22Rv1 (cell line): ENCODE measurements around the gene KBTBD12.

ENCODE experiments used
- CTCF ChIP-seq: fragments of 450-650 bp; IDR thresholded peaks from 2 replicates; pipeline ENCODE4 v1.5.1; 2017; ENCODE audit warnings: mild to moderate bottlenecking
- ZFX ChIP-seq: fragments of 450-650 bp; IDR thresholded peaks from 2 replicates; pipeline ENCODE4 v1.6.1; 2017; ENCODE audit warnings: antibody characterized with exemption, borderline replicate concordance

- TF ChIP-seq CTCF (no peak), ZFX (no peak)
Measured at GRCh38 chr3:127884041-127884440, 31.0 kb upstream of the KBTBD12 start.
